A549 (cell line): ENCODE measurements around the gene PLOD3. TPM values are rescaled to one million over a fixed set of nuclear protein-coding genes. Genes with fewer than 3 reads are reported as not detected.

Experiments used
- ATAC-seq, 2 experiments: fragments of 200-7000 bp in 1 of 2; fragments of >200 bp in 1 of 2; cut with Nextera tagmentation in 1 of 2; cut with Tn5 transposase in 1 of 2; 3 replicates each; pipeline versions ENCODE4 v1.8.0 to v1.9.1; 2018 to 2020; ENCODE audit warnings: mild to moderate bottlenecking in 1 of 2, moderate library complexity in 1 of 2
- CTCF ChIA-PET: fragments of 300-600 bp; sonication (Branson Sonifier 250); formaldehyde crosslinking; extraction: SDS; loops from one replicate; lab custom pipeline; 2021; ENCODE audit warnings: antibody characterized with exemption, inconsistent platforms; lab: Yijun Ruan, JAX
- POLR2A ChIA-PET: fragments of 350-600 bp; formaldehyde crosslinking; extraction: SDS; loops from one replicate; lab custom pipeline; 2021; ENCODE audit warnings: antibody characterized with exemption, inconsistent platforms; lab: Yijun Ruan, JAX
- DNase-seq, 2 experiments: peaks; one replicate each; pipeline versions ENCODE4 v3.0.0 to v3.0.0-alpha.2; 2011 to 2016; ENCODE audit warnings: low read depth in 1 of 2, low spot score in 1 of 2
- FAIRE-seq: peaks from 2 replicates; lab custom pipeline; 2011; peaks lifted over from hg19 to GRCh38; lab: Jason Lieb, UNC
- H3K27ac ChIP-seq, 2 experiments: fragments of >200 bp; sonication (Bioruptor Twin); formaldehyde crosslinking; 3 replicates each; pipeline ENCODE4 v1.5.1; 2016 to 2017
- H3K4me1 ChIP-seq: fragments of >200 bp; sonication (Bioruptor Twin); formaldehyde crosslinking; 3 replicates; pipeline ENCODE4 v1.6.1; 2016
- H3K4me2 ChIP-seq: fragments of >200 bp; sonication (Bioruptor Twin); formaldehyde crosslinking; 3 replicates; pipeline ENCODE4 v1.6.1; 2016
- H3K4me3 ChIP-seq: fragments of >200 bp; sonication (Bioruptor Twin); formaldehyde crosslinking; 3 replicates; pipeline ENCODE4 v1.5.1; 2016
- H3K9me3 ChIP-seq: fragments of >200 bp; sonication (Bioruptor Twin); formaldehyde crosslinking; 3 replicates; pipeline ENCODE4 v1.6.1; 2016
- ATOH8 ChIP-seq: fragments of 250-450 bp; sonication (Bioruptor Pico); IDR thresholded peaks from 2 replicates; pipeline ENCODE4 v1.5.0; 2020; ENCODE audit warnings: low read depth, mild to moderate bottlenecking, moderate library complexity
- CEBPB ChIP-seq, 2 experiments: fragments of >200 bp in 1 of 2; sonication (Bioruptor Twin) in 1 of 2; formaldehyde crosslinking in 1 of 2; IDR thresholded peaks; 2 replicates each; pipeline ENCODE4 v1.6.1; 2012 to 2016
- FOSL2 ChIP-seq, 2 experiments: fragments of 450-650 bp in 1 of 2; fragments of >200 bp in 1 of 2; sonication (Bioruptor Twin) in 1 of 2; formaldehyde crosslinking; IDR thresholded peaks; 2 replicates each; pipeline versions ENCODE4 v1.5.0 to v1.6.1; 2016 to 2020; ENCODE audit warnings: mild to moderate bottlenecking in 1 of 2, moderate library complexity in 1 of 2
- KDM5A ChIP-seq: fragments of 200-600 bp; sonication (generic); IDR thresholded peaks from 2 replicates; pipeline ENCODE4 v1.6.1; 2016; ENCODE audit warnings: antibody characterized with exemption, mild to moderate bottlenecking
- MAX ChIP-seq: IDR thresholded peaks from 2 replicates; pipeline ENCODE4 v1.6.1; 2012
- NFE2L2 ChIP-seq: fragments of 150-350 bp; conservative IDR thresholded peaks from 2 replicates; pipeline ENCODE4 v1.6.1; 2014; ENCODE audit warnings: low read length
- PBX3 ChIP-seq: IDR thresholded peaks from 2 replicates; pipeline ENCODE4 v1.6.1; 2012
- POLR2A ChIP-seq: IDR thresholded peaks from 2 replicates; pipeline ENCODE4 v1.6.1; 2012; ENCODE audit warnings: mild to moderate bottlenecking, low read length
- RAD21 ChIP-seq, 2 experiments: fragments of >200 bp in 1 of 2; sonication (Bioruptor Twin) in 1 of 2; formaldehyde crosslinking in 1 of 2; IDR thresholded peaks in 1 of 2; conservative IDR thresholded peaks in 1 of 2; 2 replicates in 1 of 2; 3 replicates in 1 of 2; pipeline ENCODE4 v1.6.1; 2012 to 2018; ENCODE audit warnings: inconsistent platforms in 1 of 2
- TFCP2L1 ChIP-seq: fragments of 250-450 bp; sonication (Bioruptor Pico); IDR thresholded peaks from 2 replicates; pipeline ENCODE4 v1.5.0; 2021; ENCODE audit warnings: mild to moderate bottlenecking
- WGBS: methylation state at CpG from one replicate; pipeline ENCODE4 v1.1.6; 2017; ENCODE audit errors: missing lambda C conversion rate; 5-methylcytosine and 5-hydroxymethylcytosine counted together
- polyA plus RNA-seq, 4 experiments: library from polyadenylated mRNA; depleted of rRNA in 3 of 4; stranded (reverse); fragments of >200 nt; fragmentation: RNase III in 1 of 4; extraction: RNeasy Plus Mini Kit Qiagen cat#74134 plus additional on column Dnase treatment in 1 of 4; gene quantifications; 2 replicates in 3 of 4; 3 replicates in 1 of 4; pipeline ENCODE4 v1.2.3, GENCODE V29; 2011 to 2017
- small RNA-seq, 6 experiments: library from RNA; depleted of rRNA; stranded (forward); fragments of <200 nt; gene quantifications; one replicate each; pipeline ENCODE3, GENCODE V24; 2012

PLOD3 gene
- polyA plus RNA-seq, 2 of the 4 experiments (the other 2 are of a cell fraction), result 26.0 to 48.7 TPM

- Histone ChIP-seq H3K27ac (peak overlapping the region in 1 of 2 experiments; percentile 100; a peak in 2 of 6 replicates), H3K4me3 (no peak overlapping the region), H3K9me3 (no peaks in the 10 kb centered on the region), H3K4me1 (peaks cover 57% of the 10 kb centered on the region), H3K4me2 (peak overlapping the region; percentile 99; the same call in 2 of the 3 replicates)
- FAIRE-seq, result no peak
- 75% methylated on average over 6 of the region's 6 CpGs for WGBS
- 0 out of 4 replicates have a peak, but pooled peaks of 1 of the 2 experiments have one; percentile 3 for TF ChIP-seq CEBPB (IDR thresholded peaks at IDR 0.05)
- TF ChIP-seq KDM5A, result no peak
- no peak for TF ChIP-seq FOSL2 (IDR thresholded peaks at IDR 0.05)
- TF ChIP-seq FOSL2 (CRISPR knock-in tag; IDR thresholded peaks at IDR 0.05), result no peak
- TF ChIP-seq ATOH8 (CRISPR knock-in tag), result no peak
- TF ChIP-seq POLR2A, result no peak
- TF ChIP-seq MAX, result no peak
- TF ChIP-seq PBX3, result no peak
- TF ChIP-seq NFE2L2, result no peak
- 0 out of 5 replicates have a peak, but pooled peaks of 1 of the 2 experiments have one; percentile 8 for TF ChIP-seq RAD21 (conservative IDR thresholded peaks at IDR 0.05 in 1 of 2, IDR thresholded peaks at IDR 0.05 in 1 of 2)
- no peak for TF ChIP-seq TFCP2L1 (CRISPR knock-in tag)
- no peak for ATAC-seq
- POLR2A ChIA-PET, result interaction anchor here (1.6 to 2.0 kb wide), 2 partner anchors 9 to 12 kb away, joined by 4 to 6 read pairs; partner anchors contain the start of gene VGF
- CTCF ChIA-PET, result interaction anchor here (0.8 to 16.1 kb wide), 11 partner anchors 9 to 126 kb away, joined by 3 to 235 read pairs (median 6); no protein-coding TSS in a partner anchor
- DNase-seq, result no peak
Observed at GRCh38 chr7:101156277-101156676, 61.1 kb downstream of the PLOD3 start.

Small RNAs within 50 kb of the gene (small RNA-seq; reads per million reads assigned to genes)
- gene MIR4653, result 0 reads per million in 6 experiments

Other genes with a start within 250 kb of the PLOD3 start
- 1.2 and 1.8 TPM in 2 replicates for gene MUC12, start 248.0 kb downstream of the PLOD3 start, polyA plus RNA-seq (2011; rRNA removed)
- gene MUC12, start 248.0 kb downstream of the PLOD3 start, polyA plus RNA-seq (2017; fragmentation: RNase III; extraction: RNeasy Plus Mini Kit Qiagen cat#74134 plus additional on column Dnase treatment), result 2.0 to 2.7 TPM (median 2.4 TPM) in 3 replicates
- gene MUC17, start 197.5 kb downstream of the PLOD3 start, polyA plus RNA-seq (2011; rRNA removed), result 0.01 and 0.03 TPM in 2 replicates
- not detected in 3 replicates for gene MUC17, start 197.5 kb downstream of the PLOD3 start, polyA plus RNA-seq (2017; fragmentation: RNase III; extraction: RNeasy Plus Mini Kit Qiagen cat#74134 plus additional on column Dnase treatment)
- gene TRIM56, start 132.1 kb downstream of the PLOD3 start, polyA plus RNA-seq (2011; rRNA removed), result 3.9 and 5.2 TPM in 2 replicates
- 15.6 to 17.8 TPM (median 16.5 TPM) in 3 replicates for gene TRIM56, start 132.1 kb downstream of the PLOD3 start, polyA plus RNA-seq (2017; fragmentation: RNase III; extraction: RNeasy Plus Mini Kit Qiagen cat#74134 plus additional on column Dnase treatment)
- gene SERPINE1, start 90.5 kb downstream of the PLOD3 start, polyA plus RNA-seq (2011; rRNA removed), result 300 and 355 TPM in 2 replicates
- gene SERPINE1, start 90.5 kb downstream of the PLOD3 start, polyA plus RNA-seq (2017; fragmentation: RNase III; extraction: RNeasy Plus Mini Kit Qiagen cat#74134 plus additional on column Dnase treatment), result 286 to 399 TPM (median 346 TPM) in 3 replicates
- 107 and 128 TPM in 2 replicates for gene AP1S1, start 63.1 kb downstream of the PLOD3 start, polyA plus RNA-seq (2011; rRNA removed)
- gene AP1S1, start 63.1 kb downstream of the PLOD3 start, polyA plus RNA-seq (2017; fragmentation: RNase III; extraction: RNeasy Plus Mini Kit Qiagen cat#74134 plus additional on column Dnase treatment), result 181 to 187 TPM (median 182 TPM) in 3 replicates
- gene VGF, start 52.0 kb downstream of the PLOD3 start, polyA plus RNA-seq (2011; rRNA removed), result 0.16 and 0.21 TPM in 2 replicates
- 1.4 to 2.7 TPM (median 2.0 TPM) in 3 replicates for gene VGF, start 52.0 kb downstream of the PLOD3 start, polyA plus RNA-seq (2017; fragmentation: RNase III; extraction: RNeasy Plus Mini Kit Qiagen cat#74134 plus additional on column Dnase treatment)
- gene NAT16, start 37.3 kb downstream of the PLOD3 start, polyA plus RNA-seq (2011; rRNA removed), result 0.03 and 0.05 TPM in 2 replicates
- 0.07 to 0.12 TPM in 2 of 3 replicates, not detected in the other for gene NAT16, start 37.3 kb downstream of the PLOD3 start, polyA plus RNA-seq (2017; fragmentation: RNase III; extraction: RNeasy Plus Mini Kit Qiagen cat#74134 plus additional on column Dnase treatment)
- 0.11 and 0.14 TPM in 2 replicates for gene MOGAT3, start 16.5 kb downstream of the PLOD3 start, polyA plus RNA-seq (2011; rRNA removed)
- 0.09 TPM in 1 of 3 replicates, not detected in the others for gene MOGAT3, start 16.5 kb downstream of the PLOD3 start, polyA plus RNA-seq (2017; fragmentation: RNase III; extraction: RNeasy Plus Mini Kit Qiagen cat#74134 plus additional on column Dnase treatment)
- gene ZNHIT1, start 584 bp upstream of the PLOD3 start, polyA plus RNA-seq (2011; rRNA removed), result 29.5 and 33.2 TPM in 2 replicates
- 55.6 to 56.4 TPM (median 55.9 TPM) in 3 replicates for gene ZNHIT1, start 584 bp upstream of the PLOD3 start, polyA plus RNA-seq (2017; fragmentation: RNase III; extraction: RNeasy Plus Mini Kit Qiagen cat#74134 plus additional on column Dnase treatment)
- 9.6 and 12.0 TPM in 2 replicates for gene CLDN15, start 20.2 kb upstream of the PLOD3 start, polyA plus RNA-seq (2011; rRNA removed)
- gene CLDN15, start 20.2 kb upstream of the PLOD3 start, polyA plus RNA-seq (2017; fragmentation: RNase III; extraction: RNeasy Plus Mini Kit Qiagen cat#74134 plus additional on column Dnase treatment), result 11.2 to 14.4 TPM (median 12.9 TPM) in 3 replicates
- 111 TPM in 2 replicates for gene FIS1, start 27.5 kb upstream of the PLOD3 start, polyA plus RNA-seq (2011; rRNA removed)
- gene FIS1, start 27.5 kb upstream of the PLOD3 start, polyA plus RNA-seq (2017; fragmentation: RNase III; extraction: RNeasy Plus Mini Kit Qiagen cat#74134 plus additional on column Dnase treatment), result 155 to 161 TPM (median 159 TPM) in 3 replicates
- gene IFT22, start 104.2 kb upstream of the PLOD3 start, polyA plus RNA-seq (2011; rRNA removed), result 58.4 and 66.5 TPM in 2 replicates
- 49.9 to 51.4 TPM (median 50.5 TPM) in 3 replicates for gene IFT22, start 104.2 kb upstream of the PLOD3 start, polyA plus RNA-seq (2017; fragmentation: RNase III; extraction: RNeasy Plus Mini Kit Qiagen cat#74134 plus additional on column Dnase treatment)
- 1.3 and 1.4 TPM in 2 replicates for gene COL26A1, start 145.3 kb upstream of the PLOD3 start, polyA plus RNA-seq (2011; rRNA removed)
- gene COL26A1, start 145.3 kb upstream of the PLOD3 start, polyA plus RNA-seq (2017; fragmentation: RNase III; extraction: RNeasy Plus Mini Kit Qiagen cat#74134 plus additional on column Dnase treatment), result 0.46 to 0.52 TPM (median 0.47 TPM) in 3 replicates